GM12878 (cell line): ENCODE data around the gene FOXO1.

Source experiments
- CEBPB ChIP-seq, 2 experiments: fragments of 150-350 bp in 1 of 2; IDR thresholded peaks; 2 replicates each; pipeline ENCODE4 v1.6.1; 2012 to 2014; ENCODE audit warnings: low read depth in 2 of 2, low read length in 2 of 2, borderline replicate concordance in 1 of 2, inconsistent platforms in 1 of 2
- GABPA ChIP-seq: IDR thresholded peaks from 2 replicates; pipeline ENCODE4 v1.6.1; 2014; ENCODE audit warnings: antibody characterized with exemption, low read depth, mild to moderate bottlenecking, inconsistent platforms
- NR2C2 ChIP-seq: IDR thresholded peaks from 2 replicates; pipeline ENCODE4 v1.6.1; 2011; ENCODE audit warnings: borderline replicate concordance, low read depth; ENCODE audit not compliant: control insufficient read depth, insufficient read length
- YY1 ChIP-seq: IDR thresholded peaks from 2 replicates; pipeline ENCODE4 v1.6.1; 2011; ENCODE audit warnings: low read depth, mild to moderate bottlenecking, low read length
- TF ChIP-seq, protein P1 (sequence below), 3 experiments: IDR thresholded peaks in 2 of 3; conservative IDR thresholded peaks in 1 of 3; 2 replicates each; pipeline ENCODE4 v1.5.1; 2011; ENCODE audit warnings: low read depth in 3 of 3, low read length in 3 of 3, mild to moderate bottlenecking in 3 of 3, control low read depth in 2 of 3, moderate library complexity in 2 of 3, inconsistent platforms in 1 of 3, mixed read lengths in 1 of 3; ENCODE audit not compliant: control insufficient read depth in 2 of 3, insufficient read depth in 1 of 3; ENCODE audit errors: extremely low read depth in 1 of 3
- TF ChIP-seq, protein P2 (sequence below): fragments of 450-650 bp; IDR thresholded peaks from 2 replicates; pipeline ENCODE4 v1.6.1; 2017; ENCODE audit warnings: mild to moderate bottlenecking, moderate library complexity

DNA sequence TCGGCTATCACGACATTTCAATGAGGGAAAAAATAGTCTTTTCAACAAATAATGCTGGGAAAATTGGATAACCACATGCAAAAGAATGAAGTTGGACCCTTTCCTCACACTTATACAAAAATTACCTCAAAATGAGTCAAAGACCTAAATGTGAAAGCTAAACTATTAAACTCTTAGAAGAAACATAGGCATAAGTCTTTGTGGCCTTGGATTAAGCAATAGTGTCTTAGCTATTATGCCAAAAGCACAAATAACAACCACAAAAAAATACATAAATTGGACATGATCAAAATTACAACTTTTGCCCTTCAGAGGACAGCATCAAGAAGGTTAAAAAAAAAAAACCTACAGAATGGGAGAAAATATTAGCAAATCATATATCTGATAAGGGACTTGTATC, 156.6 kb downstream of the FOXO1 start:
- TF ChIP-seq NR2C2 (no peak), GABPA (no peak), YY1 (no peak), CEBPB (IDR thresholded peaks at IDR 0.05; ENCODE audit: borderline replicate concordance in 1 of 2, low read depth in 2 of 2, low read length in 2 of 2) (no peak)
- TF ChIP-seq, protein P1, sequence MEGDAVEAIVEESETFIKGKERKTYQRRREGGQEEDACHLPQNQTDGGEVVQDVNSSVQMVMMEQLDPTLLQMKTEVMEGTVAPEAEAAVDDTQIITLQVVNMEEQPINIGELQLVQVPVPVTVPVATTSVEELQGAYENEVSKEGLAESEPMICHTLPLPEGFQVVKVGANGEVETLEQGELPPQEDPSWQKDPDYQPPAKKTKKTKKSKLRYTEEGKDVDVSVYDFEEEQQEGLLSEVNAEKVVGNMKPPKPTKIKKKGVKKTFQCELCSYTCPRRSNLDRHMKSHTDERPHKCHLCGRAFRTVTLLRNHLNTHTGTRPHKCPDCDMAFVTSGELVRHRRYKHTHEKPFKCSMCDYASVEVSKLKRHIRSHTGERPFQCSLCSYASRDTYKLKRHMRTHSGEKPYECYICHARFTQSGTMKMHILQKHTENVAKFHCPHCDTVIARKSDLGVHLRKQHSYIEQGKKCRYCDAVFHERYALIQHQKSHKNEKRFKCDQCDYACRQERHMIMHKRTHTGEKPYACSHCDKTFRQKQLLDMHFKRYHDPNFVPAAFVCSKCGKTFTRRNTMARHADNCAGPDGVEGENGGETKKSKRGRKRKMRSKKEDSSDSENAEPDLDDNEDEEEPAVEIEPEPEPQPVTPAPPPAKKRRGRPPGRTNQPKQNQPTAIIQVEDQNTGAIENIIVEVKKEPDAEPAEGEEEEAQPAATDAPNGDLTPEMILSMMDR (IDR thresholded peaks at IDR 0.05 in 2 of 3, conservative IDR thresholded peaks at IDR 0.05 in 1 of 3; ENCODE audit: control insufficient read depth in 2 of 3, extremely low read depth in 1 of 3, insufficient read depth in 1 of 3, low read depth in 3 of 3, low read length in 3 of 3): no peak
- TF ChIP-seq, protein P2, sequence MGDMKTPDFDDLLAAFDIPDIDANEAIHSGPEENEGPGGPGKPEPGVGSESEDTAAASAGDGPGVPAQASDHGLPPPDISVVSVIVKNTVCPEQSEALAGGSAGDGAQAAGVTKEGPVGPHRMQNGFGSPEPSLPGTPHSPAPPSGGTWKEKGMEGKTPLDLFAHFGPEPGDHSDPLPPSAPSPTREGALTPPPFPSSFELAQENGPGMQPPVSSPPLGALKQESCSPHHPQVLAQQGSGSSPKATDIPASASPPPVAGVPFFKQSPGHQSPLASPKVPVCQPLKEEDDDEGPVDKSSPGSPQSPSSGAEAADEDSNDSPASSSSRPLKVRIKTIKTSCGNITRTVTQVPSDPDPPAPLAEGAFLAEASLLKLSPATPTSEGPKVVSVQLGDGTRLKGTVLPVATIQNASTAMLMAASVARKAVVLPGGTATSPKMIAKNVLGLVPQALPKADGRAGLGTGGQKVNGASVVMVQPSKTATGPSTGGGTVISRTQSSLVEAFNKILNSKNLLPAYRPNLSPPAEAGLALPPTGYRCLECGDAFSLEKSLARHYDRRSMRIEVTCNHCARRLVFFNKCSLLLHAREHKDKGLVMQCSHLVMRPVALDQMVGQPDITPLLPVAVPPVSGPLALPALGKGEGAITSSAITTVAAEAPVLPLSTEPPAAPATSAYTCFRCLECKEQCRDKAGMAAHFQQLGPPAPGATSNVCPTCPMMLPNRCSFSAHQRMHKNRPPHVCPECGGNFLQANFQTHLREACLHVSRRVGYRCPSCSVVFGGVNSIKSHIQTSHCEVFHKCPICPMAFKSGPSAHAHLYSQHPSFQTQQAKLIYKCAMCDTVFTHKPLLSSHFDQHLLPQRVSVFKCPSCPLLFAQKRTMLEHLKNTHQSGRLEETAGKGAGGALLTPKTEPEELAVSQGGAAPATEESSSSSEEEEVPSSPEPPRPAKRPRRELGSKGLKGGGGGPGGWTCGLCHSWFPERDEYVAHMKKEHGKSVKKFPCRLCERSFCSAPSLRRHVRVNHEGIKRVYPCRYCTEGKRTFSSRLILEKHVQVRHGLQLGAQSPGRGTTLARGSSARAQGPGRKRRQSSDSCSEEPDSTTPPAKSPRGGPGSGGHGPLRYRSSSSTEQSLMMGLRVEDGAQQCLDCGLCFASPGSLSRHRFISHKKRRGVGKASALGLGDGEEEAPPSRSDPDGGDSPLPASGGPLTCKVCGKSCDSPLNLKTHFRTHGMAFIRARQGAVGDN: no peak
